HG03575 (cell line): ENCODE measurements around the gene KCNJ1.

Experiments
- ATAC-seq: cut with Tn5 transposase; IDR thresholded peaks from one replicate; pipeline ENCODE4 v1.9.1; 2021; ENCODE audit not compliant: unreplicated experiment, insufficient number of reproducible peaks, low FRiP score; ENCODE audit errors: extremely low read depth

The KCNJ1 gene

GRCh38 chr11:128806506-128807261 is 60.4 kb downstream of the KCNJ1 start:
- no peak for ATAC-seq

GRCh38 chr11:128804481-128804880 is 62.6 kb downstream of the KCNJ1 start:
- no peak for ATAC-seq

GRCh38 chr11:128803449-128804245 is 63.4 kb downstream of the KCNJ1 start:
- no peak for ATAC-seq

- no peak for ATAC-seq
These were observed 64.1 kb downstream of the KCNJ1 start for GRCh38 chr11:128803011-128803410.

GRCh38 chr11:128802358-128802981 is 64.6 kb downstream of the KCNJ1 start:
- no peak for ATAC-seq

- ATAC-seq = no peak
These were observed 66.2 kb downstream of the KCNJ1 start for GRCh38 chr11:128800871-128801417.

- peak; percentile 98 for ATAC-seq
These were observed 70.8 kb downstream of the KCNJ1 start for GRCh38 chr11:128796270-128796669.

GRCh38 chr11:128790196-128790595 is 76.9 kb downstream of the KCNJ1 start:
- no peak for ATAC-seq

GRCh38 chr11:128789497-128790150 is 77.5 kb downstream of the KCNJ1 start:
- no peak for ATAC-seq
